Inferior parietal cortex (tissue), 1 donor: ENCODE measurements around the gene SH2D4B.

Source experiments
- DNase-seq: peaks from one replicate; pipeline ENCODE4 v3.0.0-alpha.2; 2016; ENCODE audit errors: extremely low spot score

The SH2D4B gene

DNA sequence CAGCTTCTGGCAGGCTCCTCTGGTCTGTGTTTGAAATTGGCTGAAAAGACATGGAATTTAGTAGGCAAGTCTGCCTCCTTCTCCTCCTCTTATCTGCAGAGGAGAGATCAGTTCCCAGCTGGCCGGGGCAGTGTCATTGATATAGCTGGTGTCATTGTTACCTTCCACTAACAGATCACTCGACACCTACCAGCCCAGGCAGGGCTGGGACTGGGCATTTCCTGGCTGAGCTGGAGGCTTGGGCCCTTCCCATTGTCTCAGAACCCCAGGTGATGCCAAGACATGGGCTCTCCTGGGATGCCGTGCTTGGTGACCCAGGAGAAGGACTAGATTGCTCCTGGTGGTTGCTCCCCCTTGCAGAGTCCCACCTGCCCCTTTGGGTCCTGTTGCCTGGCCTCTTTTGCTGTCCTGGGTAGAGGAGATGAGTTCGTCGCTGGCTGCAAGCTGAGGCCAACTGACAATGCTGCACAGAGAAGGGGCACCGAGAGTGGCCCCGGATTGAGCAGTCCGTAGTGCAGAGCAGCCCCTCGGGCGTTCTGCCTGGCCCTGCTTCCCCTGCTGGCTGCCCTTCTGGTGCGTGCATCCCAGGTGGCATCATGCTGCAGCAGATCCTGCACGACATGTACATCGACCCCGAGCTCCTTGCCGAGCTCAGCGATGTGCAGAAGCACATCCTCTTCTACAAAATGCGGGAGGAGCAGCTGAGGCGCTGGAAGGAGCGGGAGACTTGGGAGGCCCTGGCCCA, at the start of gene SH2D4B:
SH2D4B (plus strand) TSS at position 167 of the 745 bp plus-strand sequence; CDS start at position 597, 430 bp downstream.
- DNase-seq: no peak

DNA sequence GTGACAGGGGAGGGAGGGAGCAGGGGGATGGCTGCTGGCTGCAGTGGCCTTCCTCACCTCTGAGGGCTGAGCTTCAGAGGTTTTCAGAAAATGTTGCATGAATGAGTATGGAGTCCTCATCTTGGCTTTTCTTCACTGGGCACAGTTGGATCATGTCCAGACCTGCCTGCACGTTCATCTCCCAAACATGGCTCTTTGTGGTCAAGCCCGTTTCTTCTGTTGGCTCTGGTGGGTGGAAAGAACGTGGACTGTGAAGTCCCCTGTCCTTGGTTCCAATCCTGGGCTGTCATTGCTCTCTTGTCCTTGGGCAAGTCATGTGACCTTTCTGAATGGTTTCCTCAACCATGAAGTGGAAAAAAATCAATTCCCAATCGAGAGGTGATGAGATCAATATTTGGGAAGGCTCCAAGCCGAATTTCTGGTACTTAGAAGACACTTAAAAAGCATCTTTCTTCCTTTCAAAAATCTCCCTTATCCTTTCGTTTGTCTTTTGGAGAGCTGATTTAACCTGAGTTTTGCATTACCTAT, 49.1 kb upstream of the SH2D4B start:
- no peak for DNase-seq

DNA sequence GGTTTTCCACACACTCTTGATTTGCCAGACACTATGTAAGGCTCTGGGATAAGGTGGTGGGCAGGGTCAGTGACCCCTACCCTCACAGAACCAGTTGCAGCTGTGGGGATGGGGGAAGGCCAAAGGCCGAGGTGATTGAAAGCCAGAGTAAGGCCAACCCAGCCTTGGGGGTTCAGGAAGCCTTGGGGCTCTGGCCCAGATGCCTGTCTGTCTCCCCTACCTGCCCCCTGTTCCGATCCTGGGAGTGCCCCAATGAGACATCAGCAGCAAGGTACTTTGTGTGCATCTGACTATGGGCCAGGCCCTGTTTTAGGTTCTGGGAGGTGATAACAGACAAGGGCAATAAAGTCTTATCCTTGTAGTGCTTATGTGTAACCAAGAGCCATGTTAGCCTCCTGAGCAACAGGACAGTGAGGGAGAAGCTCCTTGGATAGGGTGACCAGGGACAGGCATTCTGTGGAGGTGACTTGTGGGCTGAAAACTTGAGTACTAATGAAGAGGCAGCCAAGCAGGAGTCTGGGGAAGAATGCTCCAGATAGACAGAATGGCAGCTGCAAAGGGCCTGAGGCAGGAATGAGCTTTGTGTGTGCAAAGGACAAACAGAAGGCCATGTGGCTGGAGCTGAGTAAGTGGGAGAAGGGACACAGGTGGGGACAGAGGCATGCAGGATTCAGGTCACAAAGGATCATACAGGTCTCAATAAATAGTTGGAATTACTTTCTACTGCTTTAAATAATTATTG, 48.2 kb upstream of the SH2D4B start:
- no peak for DNase-seq

DNA sequence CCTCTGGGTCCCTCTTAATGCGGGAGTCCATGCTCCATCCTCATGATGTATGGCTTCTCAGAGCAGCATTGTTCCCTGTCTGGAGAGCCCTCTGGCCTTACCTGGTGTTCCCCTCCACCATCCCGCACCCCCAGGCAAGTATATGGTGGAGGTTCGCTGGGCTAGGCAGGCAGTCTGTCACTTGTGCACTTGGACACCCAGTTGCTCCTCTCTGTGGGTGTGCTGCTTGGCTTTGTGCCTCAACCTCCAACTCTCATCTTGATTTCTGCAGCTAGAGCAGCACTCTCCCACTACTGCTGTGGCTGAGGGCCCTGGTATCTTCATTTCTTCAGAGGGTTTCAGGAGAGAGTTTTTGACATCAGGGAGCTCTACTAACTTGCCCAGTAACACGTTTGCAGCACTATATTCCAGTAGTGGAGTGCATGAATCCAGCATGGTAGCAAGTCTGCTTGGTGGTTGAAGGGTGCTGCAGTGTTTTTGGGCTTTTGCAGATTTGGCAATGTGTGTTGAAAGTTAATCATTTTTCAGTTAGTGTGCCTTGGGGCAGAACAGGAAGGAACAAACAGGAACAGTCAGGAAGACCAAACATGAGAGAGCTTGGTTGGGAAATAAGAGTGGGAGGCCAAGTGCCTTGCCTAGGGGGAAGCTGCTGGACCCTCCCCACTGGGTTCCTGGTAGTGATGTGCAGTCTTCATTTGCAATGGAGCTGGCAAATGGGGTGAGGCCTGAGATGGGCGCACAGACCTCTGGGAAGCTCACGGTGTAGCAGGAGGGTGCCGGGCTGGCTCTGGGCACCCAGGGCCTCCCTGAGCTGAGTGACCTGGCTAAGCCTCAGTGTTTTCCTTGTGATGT, 46.2 kb upstream of the SH2D4B start:
- DNase-seq: no peak

DNA sequence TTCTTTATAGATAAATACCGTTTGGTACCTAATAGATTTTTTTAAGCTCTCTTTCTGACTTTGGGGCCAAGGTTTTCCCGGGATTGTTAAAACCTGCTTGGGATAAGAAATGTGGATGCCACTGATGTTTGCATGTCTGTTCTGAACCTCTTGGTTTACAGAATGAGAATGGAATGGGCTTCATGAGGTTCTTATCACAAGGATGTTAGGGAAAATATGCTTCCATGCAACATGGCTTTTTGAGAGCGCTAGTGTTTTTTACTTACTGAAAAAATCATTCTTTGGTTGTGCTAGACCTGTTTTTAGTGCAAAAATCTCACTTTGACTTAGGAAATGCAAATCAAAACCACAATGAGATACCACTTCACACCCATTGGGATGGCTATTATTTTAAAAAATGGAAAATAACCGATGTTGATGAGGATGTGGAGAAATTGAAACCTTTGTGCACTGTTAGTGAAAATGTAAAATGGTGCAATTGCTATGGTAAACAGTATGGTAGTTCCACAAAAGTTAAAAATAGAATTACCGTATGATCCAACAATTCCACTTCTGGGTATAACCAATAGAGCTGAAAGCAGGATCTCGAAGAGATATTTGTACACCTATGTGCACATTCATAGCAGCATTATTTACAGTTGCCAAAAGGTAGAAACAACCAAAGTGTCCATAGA, 44.7 kb upstream of the SH2D4B start:
- DNase-seq: no peak

DNA sequence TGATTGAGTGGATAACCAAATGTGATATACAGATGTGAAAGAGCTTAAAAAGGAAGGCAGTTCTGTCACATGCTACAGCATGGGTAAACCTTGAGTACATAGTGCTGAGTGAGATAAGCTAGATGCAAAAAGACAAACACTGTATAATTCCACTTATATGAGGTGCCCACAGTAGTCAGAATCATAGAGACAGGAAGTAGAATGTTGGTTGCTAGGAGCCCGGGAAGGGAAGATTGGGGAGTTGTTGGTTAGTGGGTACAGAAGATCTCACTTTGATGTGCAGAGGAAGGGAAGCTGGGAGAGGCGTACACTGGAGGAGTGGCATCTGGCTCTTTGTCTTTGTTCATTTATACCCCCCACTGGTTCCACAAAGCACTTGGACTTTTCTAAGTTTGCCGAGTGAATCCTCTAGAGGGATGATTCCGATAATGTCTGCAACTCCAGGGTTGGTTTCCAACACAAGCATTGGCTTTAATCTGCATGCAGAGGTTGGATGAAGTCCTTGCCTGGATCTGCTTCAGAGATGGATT, 44.1 kb upstream of the SH2D4B start:
- DNase-seq: no peak

DNA sequence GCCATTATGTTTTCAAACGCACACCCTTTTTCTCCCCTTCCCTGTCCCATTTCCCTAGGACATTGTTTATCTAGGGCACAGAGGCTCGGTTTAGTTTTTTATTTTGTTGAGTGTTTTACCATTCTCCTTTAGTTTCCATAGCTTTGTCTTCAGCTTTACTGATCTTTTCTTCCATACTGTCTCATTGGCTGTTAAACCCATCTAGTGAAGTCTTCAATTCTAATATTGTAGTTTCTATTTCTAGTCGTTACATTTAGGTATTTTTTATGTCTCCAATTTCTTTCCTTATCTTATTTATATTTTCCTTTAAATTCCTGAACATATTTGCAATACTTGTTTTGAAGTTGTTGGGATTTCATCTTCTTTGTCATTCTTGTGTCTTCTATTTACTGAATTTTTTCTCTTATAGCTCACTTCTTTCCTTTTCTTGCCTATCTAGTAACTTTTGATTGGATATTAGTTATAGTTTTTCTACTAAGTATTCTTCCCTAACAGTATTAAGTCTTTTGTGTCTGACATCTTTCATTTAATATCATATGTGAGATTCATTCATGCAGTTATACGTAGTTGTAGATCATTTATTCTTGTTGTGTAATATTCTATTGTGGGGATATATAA, 41.0 kb upstream of the SH2D4B start:
- DNase-seq: no peak

DNA sequence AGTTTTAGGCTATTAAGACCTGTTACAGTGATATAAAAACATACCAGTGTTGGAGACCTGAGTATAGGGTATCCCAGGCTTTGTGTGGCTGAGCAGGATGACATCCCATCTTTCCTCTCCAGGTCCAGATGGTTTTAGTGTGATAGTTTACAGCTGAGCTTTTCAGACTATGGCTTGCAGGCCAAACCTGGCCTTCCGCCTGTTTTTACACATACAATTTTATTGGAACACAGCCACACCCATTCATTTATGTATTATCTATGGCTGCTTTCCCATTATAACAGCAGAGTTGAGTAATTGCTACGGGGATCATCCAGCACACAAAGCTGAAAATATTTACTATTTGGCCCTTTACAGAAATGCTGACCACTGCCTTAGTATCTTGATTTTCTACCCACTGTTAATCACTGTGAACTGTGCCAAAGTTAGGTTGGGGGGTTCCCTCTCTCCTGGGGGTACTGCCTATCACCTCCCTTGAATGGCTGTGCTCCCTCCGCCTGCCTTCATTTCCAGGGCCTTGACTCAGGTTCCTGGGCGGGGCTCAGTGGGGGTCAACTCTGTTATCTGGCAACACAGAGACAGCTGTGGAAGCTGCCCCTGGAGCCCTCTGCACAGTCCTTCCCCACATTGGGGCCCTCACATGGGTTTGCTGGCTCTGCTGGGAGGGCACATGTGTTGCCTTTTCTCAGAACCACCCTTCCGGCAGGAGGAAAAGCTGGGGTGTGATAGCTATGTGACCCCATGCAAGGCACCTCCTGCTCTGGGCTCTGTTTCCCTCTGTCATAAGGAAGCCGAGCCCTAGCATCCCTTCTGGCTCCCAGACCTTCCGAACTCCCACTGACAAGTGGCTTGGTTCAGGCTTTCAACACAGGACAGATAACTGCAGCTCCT, 40.3 kb upstream of the SH2D4B start:
- DNase-seq: peak; percentile 34

DNA sequence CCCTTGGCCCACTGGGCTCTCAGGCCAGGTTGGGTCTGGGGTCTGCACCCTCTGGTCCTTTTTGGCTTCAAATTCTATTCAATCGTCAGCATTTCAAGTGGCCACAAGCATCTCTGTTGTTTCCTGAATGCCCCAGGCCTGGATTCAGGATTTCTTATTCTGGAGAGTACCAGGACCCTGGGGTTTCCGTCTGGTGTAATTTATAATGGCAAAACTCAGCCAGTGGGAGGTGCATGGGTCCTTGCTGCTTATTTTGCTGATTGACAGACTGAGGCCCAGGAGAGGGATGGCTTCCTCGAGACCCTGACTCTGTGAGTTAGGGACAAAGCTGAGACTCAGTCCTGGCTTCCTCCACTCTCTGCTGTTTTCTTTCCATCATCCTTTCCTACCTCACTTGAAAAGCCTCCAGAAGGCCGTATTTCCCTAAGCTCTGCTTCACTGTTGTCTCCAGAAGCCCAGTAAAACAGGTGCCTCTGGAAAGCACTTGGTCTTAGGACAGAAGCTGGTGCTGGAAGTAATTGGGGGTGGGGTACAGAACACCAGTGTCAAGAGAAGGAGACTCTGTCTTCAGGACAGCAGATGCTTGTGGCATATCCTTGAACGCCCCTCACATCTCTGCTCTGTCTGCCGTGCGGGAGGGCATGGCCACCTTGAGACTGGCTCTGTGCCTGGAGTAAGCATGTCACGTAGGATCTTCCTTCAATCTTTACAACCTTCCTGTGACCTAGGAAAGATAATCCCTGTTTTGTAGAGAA, 39.4 kb upstream of the SH2D4B start:
- DNase-seq: no peak

DNA sequence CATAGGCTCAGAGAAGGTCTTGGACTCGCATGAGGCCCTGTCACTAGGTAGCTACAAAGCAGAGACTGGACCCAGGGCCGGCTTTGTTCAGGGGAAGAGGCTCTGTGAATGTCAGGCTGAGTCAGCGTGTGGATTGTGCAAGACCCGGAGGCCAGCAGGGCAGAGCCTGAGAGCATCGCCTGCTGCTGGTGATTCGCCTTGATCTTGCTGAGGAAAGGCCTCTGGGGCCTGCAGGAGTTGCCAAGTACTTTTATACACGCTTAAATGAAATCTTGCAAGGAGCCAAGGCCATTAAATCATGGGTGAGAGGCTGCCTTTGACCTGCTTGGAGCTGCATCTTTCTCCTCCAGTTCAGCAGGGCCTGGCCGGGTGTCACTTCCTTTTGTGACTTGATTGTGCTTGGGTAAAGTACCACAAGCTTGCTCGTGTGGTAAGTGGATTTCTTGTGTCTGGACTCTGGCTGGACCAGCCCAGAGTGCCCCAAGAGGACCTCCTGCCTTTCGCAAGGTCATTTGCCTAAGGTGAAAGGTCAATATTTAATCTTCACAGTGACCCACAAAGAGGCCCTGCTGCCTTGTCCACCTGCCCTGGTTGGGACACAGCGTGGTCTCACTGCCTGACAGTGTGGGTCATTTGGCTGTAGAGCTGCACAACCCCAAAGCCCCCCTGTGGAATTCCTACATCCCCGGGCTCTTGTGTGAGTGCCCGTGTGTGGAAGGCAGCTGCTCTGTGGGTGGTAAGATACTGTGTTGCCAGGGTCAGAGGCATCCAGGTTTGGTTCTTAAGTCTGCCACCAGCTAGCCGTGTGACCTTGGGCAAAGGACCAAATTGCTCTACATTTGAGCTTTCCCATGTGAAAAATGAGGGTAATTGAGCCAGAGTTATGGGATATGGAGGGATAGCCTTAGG, 38.6 kb upstream of the SH2D4B start:
- peak; percentile 50 for DNase-seq

DNA sequence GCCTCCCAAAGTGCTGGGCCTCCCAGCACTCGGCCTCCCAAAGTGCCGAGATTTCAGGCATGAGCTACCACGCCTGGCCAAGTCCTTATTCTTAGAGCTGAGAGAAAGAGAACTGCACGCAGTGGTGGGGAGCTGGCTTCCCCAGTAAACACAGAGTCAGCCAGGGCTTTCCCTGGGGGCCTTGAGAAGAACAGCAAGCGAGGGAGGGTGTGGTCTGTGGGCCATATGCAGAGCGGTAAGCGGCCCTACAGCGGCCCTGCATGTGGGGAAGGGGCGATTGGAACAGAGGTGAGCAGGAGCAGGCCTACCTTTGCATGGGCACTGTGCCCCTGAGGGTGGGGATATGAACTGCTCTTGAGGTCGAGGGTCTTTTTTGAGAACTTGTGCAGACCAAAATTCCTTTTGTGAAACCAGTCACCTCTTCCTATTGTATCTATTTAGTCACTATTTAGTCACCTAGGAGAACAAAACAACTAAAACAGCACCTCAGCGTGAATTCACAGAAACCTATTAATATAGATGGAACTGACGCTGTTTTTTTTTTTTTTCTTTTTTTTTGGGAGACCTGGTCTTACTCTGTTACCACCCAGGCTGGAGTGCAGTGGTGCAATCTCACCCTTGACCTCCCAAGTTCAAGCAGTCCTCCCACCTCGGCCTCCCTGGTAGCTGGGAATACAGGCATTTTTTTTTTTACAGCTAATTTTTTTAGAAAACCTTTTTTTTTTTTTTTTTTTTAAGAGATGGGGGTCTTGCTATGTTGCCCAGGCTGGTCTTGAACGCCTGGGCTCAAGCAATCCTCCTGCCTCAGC, 36.9 kb upstream of the SH2D4B start:
- DNase-seq: no peak

DNA sequence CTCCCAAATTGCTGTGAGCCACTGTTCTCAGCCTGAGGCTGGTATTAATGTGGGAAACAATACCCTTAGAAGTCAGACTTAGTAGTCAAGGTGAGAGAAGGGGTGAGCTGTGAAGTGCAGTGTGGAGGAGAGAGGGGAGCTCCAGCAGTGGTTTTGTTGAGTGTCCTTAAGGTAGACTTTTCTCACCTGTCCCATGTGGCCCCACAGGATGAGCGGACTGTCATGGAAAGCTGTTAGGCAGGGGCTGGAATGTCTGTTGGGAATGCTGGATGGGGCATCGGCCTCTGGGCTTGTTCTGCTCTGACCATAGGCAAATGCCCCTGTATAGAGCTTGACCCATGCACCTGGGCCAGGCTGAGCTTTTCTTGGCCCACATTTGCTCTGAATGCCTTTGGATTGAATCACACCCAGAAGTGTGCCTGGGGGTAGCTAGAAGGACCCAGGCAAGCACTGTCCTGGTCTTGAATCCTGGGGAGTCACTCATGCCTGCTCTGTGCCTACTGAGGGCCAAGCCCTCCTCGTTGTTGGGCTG, 36.3 kb upstream of the SH2D4B start:
- DNase-seq: no peak

DNA sequence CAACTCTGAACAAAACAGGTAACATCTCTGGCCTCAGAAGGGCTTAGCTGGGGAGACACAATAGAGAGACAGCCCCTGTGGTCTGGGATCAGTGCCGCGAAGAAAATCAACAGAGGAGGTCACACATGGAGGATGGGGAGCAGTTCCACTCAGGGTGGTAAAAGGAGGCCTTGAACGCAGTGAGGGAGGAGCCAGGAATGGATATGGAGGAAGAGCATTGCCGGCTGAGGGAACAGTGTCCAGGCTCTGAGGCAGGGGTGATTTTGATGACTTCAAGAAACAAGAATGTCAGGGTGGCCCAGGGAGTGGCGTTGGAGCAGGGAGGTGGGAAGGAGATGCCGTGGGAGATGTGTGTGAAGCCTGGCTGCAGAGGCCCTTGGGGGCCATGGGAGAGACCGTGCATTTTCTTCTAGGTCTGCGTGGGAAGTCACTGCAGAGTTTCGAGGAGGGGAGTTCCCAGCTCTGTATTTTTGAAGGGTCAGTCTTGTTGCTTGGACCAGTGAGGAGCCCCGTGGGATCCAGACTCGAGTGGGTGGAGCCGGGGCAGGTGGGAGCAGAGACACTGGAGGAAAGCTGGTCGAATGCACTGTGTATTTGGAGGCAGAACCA, 35.7 kb upstream of the SH2D4B start:
- DNase-seq: no peak

DNA sequence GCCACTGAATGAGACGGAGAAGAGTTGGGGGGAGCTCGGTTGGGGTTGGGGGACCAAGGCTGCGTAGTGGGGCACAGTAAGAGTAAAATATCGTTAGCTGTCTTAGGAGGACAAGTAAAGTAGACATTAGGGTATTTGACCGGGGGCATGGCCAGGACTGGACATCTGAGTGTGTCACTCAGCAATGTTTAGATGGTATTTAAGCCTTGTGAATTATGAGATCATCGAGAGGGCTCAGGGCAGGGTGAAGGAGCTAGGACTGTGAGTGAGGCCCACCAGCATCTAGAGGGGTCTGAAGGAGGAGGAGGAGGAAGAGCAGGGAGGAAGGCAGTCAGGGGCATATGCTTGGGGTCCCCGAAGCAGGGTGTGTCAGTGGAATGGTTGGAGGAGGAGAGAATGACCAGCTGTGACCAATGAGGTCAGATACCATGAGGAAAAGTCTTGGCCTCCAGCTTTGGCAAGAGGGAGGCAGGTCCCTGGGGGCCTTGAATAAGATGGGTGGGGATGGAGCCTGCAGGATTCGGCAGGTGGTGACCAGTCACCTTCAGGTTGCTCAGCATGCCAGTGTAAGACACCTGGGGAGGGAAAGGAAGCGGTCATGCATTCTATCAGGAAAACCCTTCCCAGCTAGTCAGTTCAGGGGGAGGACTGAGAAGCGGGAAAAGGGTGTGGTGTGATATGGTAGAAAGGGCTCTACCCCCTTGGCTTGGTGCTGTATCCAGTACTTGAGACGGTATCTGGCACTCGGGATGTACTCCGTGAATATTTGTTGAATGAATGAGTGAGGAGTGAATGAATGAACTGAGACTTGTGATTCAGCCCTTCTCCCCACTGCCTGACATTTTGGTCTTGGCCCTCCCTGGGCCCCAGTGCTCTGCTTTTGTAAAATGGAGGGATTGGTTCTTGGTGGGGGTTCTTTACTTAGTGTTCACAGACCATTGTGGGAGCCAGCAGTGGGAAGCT, 34.8 kb upstream of the SH2D4B start:
- DNase-seq: no peak

DNA sequence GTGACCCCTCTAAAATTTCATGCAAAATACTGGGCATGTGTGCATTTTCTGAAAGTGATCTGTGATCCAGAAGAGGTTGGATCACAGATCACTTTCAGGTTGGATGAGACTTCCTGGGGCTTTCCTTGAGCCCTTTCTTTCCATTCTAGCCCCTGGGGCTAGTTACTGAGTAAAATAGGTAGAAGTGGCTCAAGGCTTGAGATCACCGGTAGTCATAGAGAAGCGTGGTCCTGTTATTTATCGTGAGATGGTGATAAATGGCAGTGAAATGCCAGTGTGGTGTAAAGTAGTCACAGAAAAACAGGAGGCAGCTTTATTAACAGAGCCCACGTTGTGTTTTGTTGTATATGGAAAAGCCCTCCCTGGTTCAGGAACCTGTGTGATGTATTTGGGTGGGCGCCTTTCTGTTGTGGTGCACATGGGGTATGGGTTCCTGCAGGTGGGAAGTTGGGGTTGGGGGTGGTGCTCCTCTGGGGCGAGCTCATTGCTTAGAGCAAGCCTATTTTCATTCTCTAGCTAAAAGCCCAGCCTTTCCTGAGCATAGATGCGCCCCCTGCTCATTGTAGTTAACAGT, 34.0 kb upstream of the SH2D4B start:
- no peak for DNase-seq
